Hematopoietic multipotent progenitor cell treated with erythropoietin and hydrocortisone succinate and interleukin-3 and kit ligand, for 4 days (in vitro differentiated cells): ENCODE results near the gene FOXO4.

Source experiments
- DNase-seq: peaks from one replicate; pipeline ENCODE4 v3.0.0-alpha.2; 2015

Gene FOXO4

GRCh38 chrX:71147496-71148277 is 52.0 kb downstream of the FOXO4 start:
- DNase-seq: peak; percentile 23

DNA sequence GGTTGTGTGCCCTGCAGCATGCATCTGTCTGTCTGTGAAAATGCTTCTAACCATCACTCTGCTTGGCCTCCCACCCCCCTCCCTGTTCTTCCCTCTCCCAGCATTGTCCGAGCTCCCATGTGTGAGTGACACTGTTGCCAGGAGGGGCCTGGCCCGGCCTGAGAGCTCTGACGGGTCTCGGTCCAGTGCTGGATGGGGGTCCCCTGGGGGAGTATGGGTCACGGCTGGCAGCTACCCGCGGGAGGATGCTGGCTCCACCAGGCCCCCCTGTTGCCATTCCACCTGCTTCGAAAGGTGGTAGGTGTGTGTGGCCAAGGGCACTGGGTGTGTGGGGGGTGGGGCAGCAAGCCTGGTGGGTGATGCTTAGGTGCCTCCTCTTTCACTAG is 52.6 kb downstream of the FOXO4 start:
- DNase-seq: no peak

DNA sequence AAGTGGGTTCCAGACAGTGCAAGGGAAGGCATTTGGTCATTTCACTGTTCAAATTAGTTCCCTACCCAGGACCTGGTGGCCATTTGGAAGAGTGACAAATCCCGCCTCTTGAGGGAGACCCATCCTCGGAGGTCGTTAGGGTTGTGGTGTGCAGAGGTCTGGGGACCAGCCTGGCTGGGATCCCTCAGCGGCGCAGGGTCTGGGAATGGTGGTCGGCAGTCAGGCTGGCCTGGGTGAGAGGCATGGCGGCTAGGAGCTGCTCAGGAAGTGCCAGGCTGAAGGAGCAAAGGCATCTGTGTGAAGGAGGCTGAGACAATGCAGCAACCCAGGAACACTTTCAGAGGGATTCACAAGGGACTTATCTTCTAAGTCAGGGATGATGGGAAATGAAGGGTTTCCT is 55.7 kb downstream of the FOXO4 start:
- DNase-seq: no peak
